HepG2 (cell line): Measurements from ENCODE around the gene NUCB1. TPM values are rescaled to one million over a fixed set of nuclear protein-coding genes. Genes with fewer than 3 reads are reported as not detected.

ENCODE experiments used
- BCLAF1 ChIP-seq: fragments of 450-650 bp; IDR thresholded peaks from 2 replicates; pipeline ENCODE4 v1.6.1; 2017; ENCODE audit warnings: mild to moderate bottlenecking
- CCDC6 ChIP-seq: sonication (generic); formaldehyde crosslinking; IDR thresholded peaks from 2 replicates; pipeline ENCODE4 v1.8.1; 2022; ENCODE audit warnings: mild to moderate bottlenecking, missing genetic modification reagents, moderate library complexity
- FLYWCH1 ChIP-seq: sonication (generic); formaldehyde crosslinking; IDR thresholded peaks from 2 replicates; pipeline ENCODE4 v1.8.1; 2023; ENCODE audit warnings: mild to moderate bottlenecking, missing genetic modification reagents
- GLMP ChIP-seq: sonication (generic); formaldehyde crosslinking; IDR thresholded peaks from 2 replicates; pipeline ENCODE4 v1.9.0; 2021; ENCODE audit warnings: missing genetic modification reagents, mild to moderate bottlenecking, borderline replicate concordance
- GZF1 ChIP-seq: sonication (generic); formaldehyde crosslinking; IDR thresholded peaks from 2 replicates; pipeline ENCODE4 v1.5.1; 2020; ENCODE audit warnings: mild to moderate bottlenecking, missing genetic modification reagents
- HNRNPLL ChIP-seq: fragments of 200-400 bp; formaldehyde crosslinking; IDR thresholded peaks from 2 replicates; pipeline ENCODE4 v1.6.1; 2017; ENCODE audit warnings: mild to moderate bottlenecking, low read depth, low read length; ENCODE audit not compliant: poor library complexity, severe bottlenecking
- HOXA9 ChIP-seq: sonication (generic); formaldehyde crosslinking; IDR thresholded peaks from 2 replicates; pipeline ENCODE4 v1.8.1; 2022; ENCODE audit warnings: missing genetic modification reagents, mild to moderate bottlenecking, moderate library complexity, borderline replicate concordance
- JUNB ChIP-seq: sonication (generic); formaldehyde crosslinking; IDR thresholded peaks from 2 replicates; pipeline ENCODE4 v1.8.0; 2022; ENCODE audit warnings: missing genetic modification reagents, mild to moderate bottlenecking, borderline replicate concordance
- KAT2B ChIP-seq: fragments of 150-350 bp; IDR thresholded peaks from 2 replicates; pipeline ENCODE4 v1.6.1; 2014; ENCODE audit warnings: low read depth, low read length, borderline replicate concordance
- KLF13 ChIP-seq: sonication (generic); formaldehyde crosslinking; IDR thresholded peaks from 2 replicates; pipeline ENCODE4 v1.4.0; 2020; ENCODE audit warnings: mild to moderate bottlenecking, missing genetic modification reagents
- LCORL ChIP-seq, 2 experiments: fragments of 450-650 bp in 1 of 2; sonication (generic) in 1 of 2; formaldehyde crosslinking in 1 of 2; IDR thresholded peaks; 2 replicates each; pipeline versions ENCODE4 v1.5.0 to v1.6.1; 2017 to 2020; ENCODE audit warnings: antibody characterized with exemption in 1 of 2, missing genetic modification reagents in 1 of 2
- NFE2L1 ChIP-seq: sonication (generic); formaldehyde crosslinking; IDR thresholded peaks from 2 replicates; pipeline ENCODE4 v1.4.0; 2020; ENCODE audit warnings: missing genetic modification reagents, mild to moderate bottlenecking, borderline replicate concordance
- NFYB ChIP-seq: sonication (generic); formaldehyde crosslinking; IDR thresholded peaks from 2 replicates; pipeline ENCODE4 v1.4.0; 2020; ENCODE audit warnings: missing genetic modification reagents
- NR1H2 ChIP-seq: sonication (generic); formaldehyde crosslinking; IDR thresholded peaks from 2 replicates; pipeline ENCODE4 v1.8.1; 2022; ENCODE audit warnings: low read depth, missing genetic modification reagents, borderline replicate concordance
- PHF8 ChIP-seq: sonication (generic); formaldehyde crosslinking; IDR thresholded peaks from 2 replicates; pipeline ENCODE4 v1.5.0; 2020; ENCODE audit warnings: missing genetic modification reagents
- POGZ ChIP-seq: sonication (generic); formaldehyde crosslinking; IDR thresholded peaks from 2 replicates; pipeline ENCODE4 v1.4.0; 2020; ENCODE audit warnings: mild to moderate bottlenecking, missing genetic modification reagents
- RARA ChIP-seq: IDR thresholded peaks from 2 replicates; pipeline ENCODE4 v1.6.1; 2016; ENCODE audit warnings: missing genetic modification reagents, missing compliant biosample characterization
- SOX6 ChIP-seq, 2 experiments: fragments of 450-650 bp in 1 of 2; sonication (generic) in 1 of 2; formaldehyde crosslinking in 1 of 2; IDR thresholded peaks; 2 replicates each; pipeline versions ENCODE4 v1.4.0 to v1.6.1; 2017 to 2020; ENCODE audit warnings: antibody characterized with exemption in 1 of 2, mild to moderate bottlenecking in 1 of 2, missing genetic modification reagents in 1 of 2
- SP5 ChIP-seq: IDR thresholded peaks from 2 replicates; pipeline ENCODE4 v1.6.1; 2016; ENCODE audit warnings: low read depth, borderline replicate concordance
- TCF12 ChIP-seq, 2 experiments: fragments of 450-650 bp in 1 of 2; sonication (generic) in 1 of 2; formaldehyde crosslinking in 1 of 2; IDR thresholded peaks; 2 replicates each; pipeline versions ENCODE4 v1.6.1 to v1.8.0; 2017 to 2022; ENCODE audit warnings: antibody characterized with exemption in 1 of 2, mild to moderate bottlenecking in 1 of 2, missing genetic modification reagents in 1 of 2, moderate library complexity in 1 of 2
- ZBTB42 ChIP-seq: sonication (generic); formaldehyde crosslinking; IDR thresholded peaks from 2 replicates; pipeline ENCODE4 v1.5.0; 2020; ENCODE audit warnings: mild to moderate bottlenecking, missing genetic modification reagents
- ZFY ChIP-seq: sonication (generic); formaldehyde crosslinking; IDR thresholded peaks from 2 replicates; pipeline ENCODE4 v1.4.0; 2020; ENCODE audit warnings: missing genetic modification reagents
- ZNF138 ChIP-seq: sonication (generic); formaldehyde crosslinking; IDR thresholded peaks from 2 replicates; pipeline ENCODE4 v1.5.0; 2020; ENCODE audit warnings: mild to moderate bottlenecking, low read depth, missing genetic modification reagents
- ZNF260 ChIP-seq: sonication (generic); formaldehyde crosslinking; IDR thresholded peaks from 2 replicates; pipeline ENCODE4 v1.4.0; 2020; ENCODE audit warnings: missing genetic modification reagents, low read depth, mild to moderate bottlenecking, borderline replicate concordance
- ZNF546 ChIP-seq: sonication (generic); formaldehyde crosslinking; conservative IDR thresholded peaks from 2 replicates; pipeline ENCODE4 v1.8.1; 2023; ENCODE audit warnings: mild to moderate bottlenecking, missing genetic modification reagents
- ZNF589 ChIP-seq: sonication (generic); formaldehyde crosslinking; conservative IDR thresholded peaks from 2 replicates; pipeline ENCODE4 v1.8.0; 2022; ENCODE audit warnings: mild to moderate bottlenecking, moderate library complexity, missing genetic modification reagents
- polyA plus RNA-seq, 8 experiments: library from polyadenylated mRNA; depleted of rRNA in 3 of 8; stranded (reverse) in 7 of 8; unstranded in 1 of 8; fragments of >200 nt; fragmentation: Illumina TruSeq in 4 of 8; extraction: Trizol in 4 of 8; gene quantifications; 2 replicates each; pipeline versions ENCODE4 v1.2.1 to v1.2.3, GENCODE V29; 2011 to 2016; ENCODE audit warnings: low read depth in 4 of 8, missing spikeins in 1 of 8, mixed read lengths in 1 of 8; ENCODE audit not compliant: insufficient read depth in 1 of 8
- total RNA-seq, 5 experiments: library from RNA; depleted of rRNA; stranded (reverse); fragments of >200 nt; fragmentation: Illumina TruSeq; extraction: Trizol; gene quantifications; 2 replicates each; pipeline ENCODE4 v1.2.3, GENCODE V29; 2016; ENCODE audit warnings: low read depth in 1 of 5

NUCB1 gene
- total and polyA plus RNA-seq, 2 of the 13 experiments (the other 11 are each of a cell fraction or from before 2014, with no cell fraction given), result 82.3 to 106 TPM

DNA sequence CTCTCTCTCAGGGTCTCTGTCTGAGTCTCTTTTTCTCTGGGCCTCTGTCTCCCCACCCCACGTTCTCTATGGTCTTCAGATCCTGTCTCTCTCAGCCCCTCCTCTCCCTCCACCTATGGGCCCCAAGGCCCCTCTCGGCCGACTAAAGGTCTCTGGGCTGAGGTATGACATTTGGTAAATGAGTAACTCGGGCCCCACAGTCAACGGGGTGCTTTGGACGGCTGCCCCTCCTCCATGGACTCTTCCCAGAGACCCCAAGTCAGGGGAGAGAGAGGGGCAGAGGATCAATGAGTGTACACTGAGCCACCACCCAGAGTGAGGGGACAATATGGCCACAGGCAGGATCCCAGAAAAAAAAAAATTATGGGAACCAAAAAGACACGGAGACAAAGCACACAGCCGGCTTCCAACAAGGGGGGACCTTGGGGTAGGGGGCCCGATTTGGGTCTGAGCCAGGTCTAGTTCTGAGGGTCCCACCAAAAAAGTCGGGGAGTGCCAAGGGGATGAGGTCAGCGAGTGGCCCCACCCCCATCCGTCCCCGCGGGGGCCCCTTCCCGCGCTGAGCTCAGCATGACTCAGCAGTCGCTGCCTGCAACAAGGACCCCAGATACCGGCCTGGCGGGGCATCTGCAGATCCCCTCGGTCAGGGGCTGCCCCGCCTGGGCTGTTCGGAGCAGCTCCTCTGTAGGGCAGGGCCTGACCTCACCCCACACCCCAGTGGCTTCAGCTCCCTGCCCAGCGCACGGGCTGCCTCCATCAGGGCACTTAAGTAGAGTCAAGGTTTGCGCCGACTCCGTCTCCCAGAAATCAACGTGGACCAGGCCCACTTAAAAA, 63.5 kb downstream of the NUCB1 start (continued):
- TF ChIP-seq BCLAF1 (no peak), HNRNPLL (peak; percentile 79), ZNF138 (CRISPR knock-in tag) (0 out of 2 replicates have a peak, but pooled peaks have one; percentile 75), NR1H2 (0 out of 2 replicates have a peak, but pooled peaks have one; percentile 50), ZFY (CRISPR knock-in tag) (peak; percentile 70), JUNB (CRISPR knock-in tag) (no peak), ZBTB42 (CRISPR knock-in tag) (no peak), TCF12 (IDR thresholded peaks at IDR 0.05) (no peak), TCF12 (CRISPR knock-in tag; IDR thresholded peaks at IDR 0.05) (no peak), FLYWCH1 (CRISPR knock-in tag) (no peak), RARA (CRISPR knock-in tag) (peak; percentile 49), SOX6 (IDR thresholded peaks at IDR 0.05) (no peak), SOX6 (CRISPR knock-in tag; IDR thresholded peaks at IDR 0.05) (peak; percentile 64; the same call in 1 of the 2 replicates), KLF13 (CRISPR knock-in tag) (no peak; the same call in 1 of the 2 replicates), SP5 (peak; percentile 82), KAT2B (no peak), NFE2L1 (CRISPR knock-in tag) (peak; percentile 98), LCORL (IDR thresholded peaks at IDR 0.05) (no peak), LCORL (CRISPR knock-in tag; IDR thresholded peaks at IDR 0.05) (peak; percentile 90), GZF1 (CRISPR knock-in tag) (no peak), ZNF546 (CRISPR knock-in tag) (no peak), ZNF260 (CRISPR knock-in tag) (no peak), HOXA9 (no peak), NFYB (peak; percentile 24; the same call in 1 of the 2 replicates), POGZ (CRISPR knock-in tag) (no peak; the same call in 1 of the 2 replicates), GLMP (CRISPR knock-in tag) (no peak), CCDC6 (CRISPR knock-in tag) (no peak; the same call in 1 of the 2 replicates), ZNF589 (CRISPR knock-in tag) (no peak), PHF8 (CRISPR knock-in tag) (peak; percentile 69)
